Spleen (tissue), 11 donors: ENCODE data around the gene EDAR. TPM values are rescaled to one million over a fixed set of nuclear protein-coding genes. Genes with fewer than 3 reads are reported as not detected.
A peak's percentile ranks its signal among the peaks of the same experiment; 100 is the strongest.

Experiments
- DNase-seq: peaks from one replicate; pipeline ENCODE4 v3.0.0-alpha.2; 2020
- H3K27ac ChIP-seq, 8 donors: fragments of 200-600 bp; sonication (generic) in 7 of 8; 1 replicate in 4 of 8; 2 replicates in 4 of 8; pipeline versions ENCODE4 v1.5.0 to v1.8.0; 2016 to 2021; ENCODE audit warnings: inconsistent platforms in 4 of 8, mild to moderate bottlenecking in 4 of 8, moderate library complexity in 1 of 8
- H3K27me3 ChIP-seq, 7 donors: fragments of 200-600 bp; sonication (generic) in 6 of 7; replicated peaks in 1 of 7; 1 replicate in 4 of 7; 2 replicates in 3 of 7; pipeline versions ENCODE4 v1.5.0 to v1.8.0; 2016 to 2021; ENCODE audit warnings: inconsistent platforms in 3 of 7, mild to moderate bottlenecking in 1 of 7
- H3K36me3 ChIP-seq, 6 donors: fragments of 200-600 bp; sonication (generic) in 5 of 6; 1 replicate in 4 of 6; 2 replicates in 2 of 6; pipeline versions ENCODE4 v1.5.0 to v1.8.0; 2016 to 2021; ENCODE audit warnings: inconsistent platforms in 2 of 6
- H3K4me1 ChIP-seq, 6 donors: fragments of 200-600 bp; sonication (generic) in 5 of 6; 1 replicate in 3 of 6; 2 replicates in 3 of 6; pipeline versions ENCODE4 v1.5.0 to v1.8.0; 2016 to 2021; ENCODE audit warnings: inconsistent platforms in 3 of 6
- H3K4me3 ChIP-seq, 8 donors: fragments of 200-600 bp; sonication (generic) in 7 of 8; 1 replicate in 4 of 8; 2 replicates in 4 of 8; pipeline versions ENCODE4 v1.5.0 to v1.8.0; 2016 to 2021; ENCODE audit warnings: inconsistent platforms in 4 of 8, mild to moderate bottlenecking in 4 of 8, moderate library complexity in 2 of 8
- H3K9me3 ChIP-seq, 8 donors: fragments of 200-600 bp; sonication (generic) in 7 of 8; 1 replicate in 4 of 8; 2 replicates in 4 of 8; pipeline versions ENCODE4 v1.5.0 to v1.8.0; 2016 to 2021; ENCODE audit warnings: inconsistent platforms in 4 of 8
- CTCF ChIP-seq, 11 experiments: fragments of 200-600 bp in 7 of 11; fragments of 450-650 bp in 4 of 11; sonication (generic) in 4 of 11; IDR thresholded peaks in 8 of 11; conservative IDR thresholded peaks in 3 of 11; 1 replicate in 7 of 11; 2 replicates in 4 of 11; pipeline versions ENCODE4 v1.4.0 to v1.8.0; 2016 to 2021; ENCODE audit warnings: antibody characterized with exemption in 11 of 11, inconsistent platforms in 4 of 11, mild to moderate bottlenecking in 1 of 11
- POLR2A ChIP-seq, 3 donors: fragments of 450-650 bp; IDR thresholded peaks; one replicate each; pipeline ENCODE4 v1.5.1; 2017; ENCODE audit warnings: antibody characterized with exemption in 3 of 3, mild to moderate bottlenecking in 1 of 3
- POLR2AphosphoS5 ChIP-seq, 3 donors: sonication (generic); formaldehyde crosslinking; IDR thresholded peaks; one replicate each; pipeline ENCODE4 v1.5.1; 2017; ENCODE audit warnings: antibody characterized with exemption in 3 of 3
- WGBS, 5 donors: extraction: QIAGEN DNeasy Blood & Tissue Kit in 3 of 5; methylation state at CpG; one replicate each; pipeline versions ENCODE4 v1.1.5 to v1.1.7; 2013 to 2018; 5-methylcytosine and 5-hydroxymethylcytosine counted together
- intact Hi-C: fragments of 100-400 bp; cut with DNase I; formaldehyde crosslinking; loops from one replicate; pipeline ENCODE4 v1.15.0; 2023; ENCODE audit warnings: low total_unique reads
- polyA plus RNA-seq, 3 donors: library from polyadenylated mRNA; stranded (reverse); fragments of 200-250 nt; gene quantifications; one replicate each; pipeline ENCODE4 v1.2.1, GENCODE V29; 2013
- total RNA-seq, 7 donors: library from RNA; depleted of rRNA in 3 of 7; stranded (reverse); fragments of >200 nt in 3 of 7; fragmentation: NEBNext Ultra II Directional in 4 of 7; extraction: Animal tissue kit (Norgen Biotek cat#: 25700) in 4 of 7; gene quantifications; one replicate each; pipeline versions ENCODE4 v1.1.0 to v1.2.1, GENCODE V29; 2016 to 2021
- donor health status: healthy with polysubstance abuse.
- donor health status: DM: no; HTN: no; CAD: no; lungs with moderate emphysema.
- donor health status: DM: no; HTN: no; CAD: no.
- donor health status: Bipolar disorder and iron deficiency.
- donor health status: healthy.
- donor health status: DM: no; HTN: no; CAD: no.
- donor health status: DM: yes; HTN: yes; CAD: no.

Gene EDAR
- total and polyA plus RNA-seq, 10 donors, result 0.02 to 0.67 (median 0.15) TPM; not detected in 2

- Histone ChIP-seq H3K4me3 (no peak overlapping the region), H3K27me3 (peaks cover 0 to 4% (median 0%) of the 10 kb centered on the region in 7 donors), H3K9me3 (no peaks in the 10 kb centered on the region), H3K36me3 (no peaks in the 10 kb centered on the region), H3K27ac (no peak overlapping the region), H3K4me1 (no peaks in the 10 kb centered on the region)
- 86 to 90% (median 87%) methylated on average over 13 of the region's 13 CpGs for WGBS, 5 donors
- DNase-seq, result peak; percentile 63
- intact Hi-C loops, result no loop called here
- TF ChIP-seq CTCF (IDR thresholded peaks at IDR 0.05 in 8 of 11, conservative IDR thresholded peaks at IDR 0.05 in 3 of 11) (no peak), POLR2AphosphoS5 (IDR thresholded peaks at IDR 0.05) (no peak), POLR2A (IDR thresholded peaks at IDR 0.05) (no peak)
Measured at GRCh38 chr2:108923736-108924579, 65.1 kb downstream of the EDAR start.

- Histone ChIP-seq H3K36me3 (no peaks in the 10 kb centered on the region), H3K4me3 (no peak overlapping the region), H3K9me3 (no peaks in the 10 kb centered on the region), H3K27me3 (peaks cover 0 to 4% (median 0%) of the 10 kb centered on the region in 7 donors), H3K27ac (no peak overlapping the region), H3K4me1 (no peaks in the 10 kb centered on the region)
- peak; percentile 41 for DNase-seq
- TF ChIP-seq POLR2A (IDR thresholded peaks at IDR 0.05) (no peak), POLR2AphosphoS5 (IDR thresholded peaks at IDR 0.05) (no peak), CTCF (IDR thresholded peaks at IDR 0.05 in 8 of 11, conservative IDR thresholded peaks at IDR 0.05 in 3 of 11) (no peak)
- WGBS, 5 donors, result 71 to 84% (median 83%) methylated on average over 12 of the region's 12 CpGs
- intact Hi-C loops, result no loop called here
Measured at GRCh38 chr2:108923019-108923700, 65.9 kb downstream of the EDAR start.

- no peaks in the 10 kb centered on the region for H3K9me3 ChIP-seq
- no peak for TF ChIP-seq POLR2AphosphoS5 (IDR thresholded peaks at IDR 0.05)
- TF ChIP-seq CTCF (IDR thresholded peaks at IDR 0.05 in 8 of 11, conservative IDR thresholded peaks at IDR 0.05 in 3 of 11), result no peak
- no peak for TF ChIP-seq POLR2A (IDR thresholded peaks at IDR 0.05)
- DNase-seq, result peak; percentile 56
- no peaks in the 10 kb centered on the region for H3K36me3 ChIP-seq
- 65 to 82% (median 77%) methylated on average over 11 of the region's 11 CpGs for WGBS, 5 donors
- intact Hi-C loops, result no loop called here
- no peaks in the 10 kb centered on the region for H3K4me1 ChIP-seq
- no peak overlapping the region for H3K27ac ChIP-seq
- peaks cover 0 to 4% (median 0%) of the 10 kb centered on the region in 7 donors for H3K27me3 ChIP-seq
- H3K4me3 ChIP-seq, result no peak overlapping the region
Measured at GRCh38 chr2:108922141-108922915, 66.7 kb downstream of the EDAR start.
